Measurements from ENCODE around the gene FABP3. TPM values are rescaled to one million over a fixed set of nuclear protein-coding genes. Genes with fewer than 3 reads are reported as not detected.
A peak's percentile ranks its signal among the peaks of the same experiment; 100 is the strongest.

FABP3 gene
- total and polyA plus RNA-seq, 2 of the 8 experiments (the other 6 are each of a cell fraction or from before 2014, with no cell fraction given), result 34.8 to 43.9 TPM

- Histone ChIP-seq H2BK12ac (ENCODE audit: low read depth, low read length) (0 out of 2 replicates have a peak overlapping the region, but pooled peaks have one; percentile 14), H3K79me1 (ENCODE audit: low read depth, low read length) (no peaks in the 10 kb centered on the region), H3K36me3 (ENCODE audit: control insufficient read depth in 2 of 4, insufficient read depth in 4 of 4, low read length in 3 of 4) (no peaks in the 10 kb centered on the region; a peak in 1 of 8 replicates), H3K9me3 (ENCODE audit: insufficient read depth in 2 of 2, low read depth in 1 of 2, low read length in 1 of 2) (no peaks in the 10 kb centered on the region), H4K91ac (replicated peaks; ENCODE audit: insufficient read length, low read length) (peak overlapping the region; percentile 27), H3K27ac (ENCODE audit: low read depth, low read length) (no peak overlapping the region), H2AK5ac (ENCODE audit: low read depth, low read length) (no peak overlapping the region), H3K27me3 (replicated peaks in 1 of 4; ENCODE audit: control insufficient read depth in 3 of 4, extremely low read depth in 1 of 4, insufficient read depth in 3 of 4, low read length in 3 of 4) (peaks cover 0 to 6% (median 1%) of the 10 kb centered on the region in 4 experiments; a peak in 3 of 7 replicates), H3K9ac (replicated peaks in 1 of 4; ENCODE audit: extremely low read depth in 1 of 4, low read depth in 3 of 4, low read length in 3 of 4) (no peak overlapping the region), H4K8ac (ENCODE audit: extremely low read depth, insufficient read depth, low read length) (peak overlapping the region; percentile 57), H2BK20ac (ENCODE audit: low read length) (no peak overlapping the region), H3K23ac (ENCODE audit: insufficient read length) (no peak overlapping the region), H2AFZ (ENCODE audit: low read length) (no peak overlapping the region), H2BK15ac (ENCODE audit: low read length) (no peak overlapping the region), H3K4ac (replicated peaks; ENCODE audit: insufficient read length, low read depth, low read length) (no peak overlapping the region), H3K4me1 (replicated peaks in 1 of 4; ENCODE audit: control insufficient read depth in 3 of 4, insufficient read depth in 4 of 4, low read length in 3 of 4) (peaks cover 0 to 3% (median under 1%) of the 10 kb centered on the region in 4 experiments; a peak in 3 of 7 replicates), H3K56ac (replicated peaks; ENCODE audit: insufficient read length, low read depth, low read length) (no peak overlapping the region), H4K5ac (ENCODE audit: insufficient read length, low read depth, low read length) (no peak overlapping the region), H3K14ac (ENCODE audit: insufficient read length) (no peak overlapping the region), H3K18ac (ENCODE audit: extremely low read depth, low read length) (no peak overlapping the region), H3K79me2 (ENCODE audit: control insufficient read depth in 1 of 2, insufficient read depth in 2 of 2, low read length in 2 of 2) (no peaks in the 10 kb centered on the region), H4K20me1 (replicated peaks in 1 of 2; ENCODE audit: control insufficient read depth in 1 of 2, insufficient read depth in 2 of 2, low read length in 2 of 2) (no peaks in the 10 kb centered on the region), H3K4me2 (ENCODE audit: insufficient read depth in 1 of 2, low read depth in 2 of 2, low read length in 2 of 2) (no peak overlapping the region), H2BK120ac (replicated peaks; ENCODE audit: low read depth, low read length) (no peak overlapping the region), H2BK5ac (ENCODE audit: low read depth, low read length) (no peak overlapping the region), H3K4me3 (ENCODE audit: extremely low read depth in 1 of 4, insufficient read depth in 2 of 4, low read depth in 3 of 4, low read length in 4 of 4) (no peak overlapping the region), H3K23me2 (ENCODE audit: low read depth, low read length) (no peaks in the 10 kb centered on the region)
- FAIRE-seq (no peak), DNase-seq (ENCODE audit: low read depth in 1 of 2, low spot score in 2 of 2) (no peak)
- POLR2A ChIA-PET (ENCODE audit: partially characterized antibody), result interaction anchor here (0.6 to 0.9 kb wide), 2 partner anchors 10 to 63 kb away, joined by 3 read pairs; no protein-coding TSS in a partner anchor
- TF ChIP-seq RBBP5 (IDR thresholded peaks at IDR 0.05; ENCODE audit: borderline replicate concordance, low read depth, low read length) (no peak), PHF8 (conservative IDR thresholded peaks at IDR 0.05; ENCODE audit: low read depth, low read length) (no peak), NANOG (IDR thresholded peaks at IDR 0.05; ENCODE audit: insufficient read depth, low read depth, low read length, poor library complexity, severe bottlenecking) (no peak), SP2 (IDR thresholded peaks at IDR 0.05; ENCODE audit: low read length) (no peak), RNF2 (IDR thresholded peaks at IDR 0.05; ENCODE audit: borderline replicate concordance, low read depth, low read length, missing control alignments, poor library complexity, severe bottlenecking) (no peak), TAF1 (IDR thresholded peaks at IDR 0.05; ENCODE audit: low read depth, low read length) (no peak), KDM5A (IDR thresholded peaks at IDR 0.05; ENCODE audit: low read length) (no peak)
- 92% methylated on average over 13 of the region's 18 CpGs; no CpG with 5 or more reads in 1 of the 2 experiments for WGBS, 2 experiments (ENCODE audit: extremely low coverage in 1 of 2, insufficient coverage in 1 of 2, insufficient read length in 1 of 2, insufficient replicate concordance in 2 of 2, low coverage in 1 of 2, low lambda C conversion rate in 2 of 2, missing lambda C conversion rate in 1 of 2)
- CTCF ChIA-PET (ENCODE audit: partially characterized antibody), result interaction anchor here (0.8 to 3.4 kb wide), 4 partner anchors 11 to 142 kb away, joined by 3 to 21 read pairs (median 10); no protein-coding TSS in a partner anchor
Observed at GRCh38 chr1:31407029-31407626, 34.3 kb upstream of the FABP3 start.

Measured in H1 (cell line).